ENCODE data around the gene AIPL1. TPM values are rescaled to one million over a fixed set of nuclear protein-coding genes. Genes with fewer than 3 reads are reported as not detected.

Gene AIPL1
- total RNA-seq, 1 donor from 2014 or later: not detected

GRCh38 chr17:6435968-6436367 lies 1.0 kb upstream of the AIPL1 start:
- H3K27me3 Mint-ChIP-seq (ENCODE audit: insufficient read depth): peaks cover 59% of the 10 kb centered on the region
- intact Hi-C loops (cut with micrococcal nuclease): loop anchor here (1.0 to 5.0 kb wide), 5 partner anchors 9 to 1189 kb away; no protein-coding TSS in a partner anchor
- no peaks in the 10 kb centered on the region for H3K4me1 Mint-ChIP-seq (ENCODE audit: low read depth)
- H3K36me3 Mint-ChIP-seq (ENCODE audit: low read depth): no peaks in the 10 kb centered on the region
- no peak overlapping the region for H3K4me3 Mint-ChIP-seq
- H3K27ac Mint-ChIP-seq: no peak overlapping the region
- peak; percentile 44 for DNase-seq (ENCODE audit: low spot score)
- H3K9me3 Mint-ChIP-seq: peaks cover 10% of the 10 kb centered on the region

- Mint-ChIP-seq H3K9me3 (peaks cover 20% of the 10 kb centered on the region), H3K27ac (no peak overlapping the region), H3K27me3 (ENCODE audit: insufficient read depth) (peaks cover 41% of the 10 kb centered on the region), H3K36me3 (ENCODE audit: low read depth) (peaks cover 3% of the 10 kb centered on the region), H3K4me3 (no peak overlapping the region), H3K4me1 (ENCODE audit: low read depth) (peaks cover 19% of the 10 kb centered on the region)
- DNase-seq (ENCODE audit: low spot score): no peak
- intact Hi-C loops (cut with micrococcal nuclease): no loop called here
Observed at GRCh38 chr17:6430769-6431168, 4.2 kb downstream of the AIPL1 start.

GRCh38 chr17:6429266-6429665 lies 5.7 kb downstream of the AIPL1 start:
- intact Hi-C loops (cut with micrococcal nuclease): no loop called here
- H3K4me3 Mint-ChIP-seq: no peak overlapping the region
- H3K9me3 Mint-ChIP-seq: peaks cover 20% of the 10 kb centered on the region
- peaks cover 50% of the 10 kb centered on the region for H3K27me3 Mint-ChIP-seq (ENCODE audit: insufficient read depth)
- no peak overlapping the region for H3K27ac Mint-ChIP-seq
- no peak for DNase-seq (ENCODE audit: low spot score)
- H3K4me1 Mint-ChIP-seq (ENCODE audit: low read depth): peaks cover 19% of the 10 kb centered on the region
- H3K36me3 Mint-ChIP-seq (ENCODE audit: low read depth): peaks cover 3% of the 10 kb centered on the region

GRCh38 chr17:6428207-6428965 lies 6.5 kb downstream of the AIPL1 start:
- Mint-ChIP-seq H3K27ac (no peak overlapping the region), H3K36me3 (ENCODE audit: low read depth) (peaks cover 3% of the 10 kb centered on the region), H3K9me3 (peaks cover 20% of the 10 kb centered on the region), H3K4me1 (ENCODE audit: low read depth) (peaks cover 19% of the 10 kb centered on the region), H3K27me3 (ENCODE audit: insufficient read depth) (peaks cover 50% of the 10 kb centered on the region), H3K4me3 (no peak overlapping the region)
- DNase-seq (ENCODE audit: low spot score): no peak
- intact Hi-C loops (cut with micrococcal nuclease): no loop called here

GRCh38 chr17:6427279-6427781 lies 7.6 kb downstream of the AIPL1 start:
- Mint-ChIP-seq H3K4me3 (peak overlapping the region; percentile 21), H3K36me3 (ENCODE audit: low read depth) (peaks cover 3% of the 10 kb centered on the region), H3K27ac (peak overlapping the region; percentile 73), H3K4me1 (ENCODE audit: low read depth) (peaks cover 19% of the 10 kb centered on the region), H3K9me3 (peaks cover 20% of the 10 kb centered on the region), H3K27me3 (ENCODE audit: insufficient read depth) (peaks cover 51% of the 10 kb centered on the region)
- intact Hi-C loops (cut with micrococcal nuclease): loop anchor here (1.0 kb wide), 3 partner anchors 9 to 840 kb away; partner anchors contain the start of gene PIMREG
- peak; percentile 74 for DNase-seq (ENCODE audit: low spot score)

GRCh38 chr17:6426356-6427101 lies 8.4 kb downstream of the AIPL1 start:
- no peak overlapping the region for H3K4me3 Mint-ChIP-seq
- peaks cover 19% of the 10 kb centered on the region for H3K4me1 Mint-ChIP-seq (ENCODE audit: low read depth)
- H3K36me3 Mint-ChIP-seq (ENCODE audit: low read depth): peaks cover 3% of the 10 kb centered on the region
- intact Hi-C loops (cut with micrococcal nuclease): loop anchor here (1.0 kb wide), 3 partner anchors 10 to 839 kb away; partner anchors contain the start of gene PIMREG
- DNase-seq (ENCODE audit: low spot score): no peak
- peaks cover 43% of the 10 kb centered on the region for H3K27me3 Mint-ChIP-seq (ENCODE audit: insufficient read depth)
- H3K27ac Mint-ChIP-seq: no peak overlapping the region
- H3K9me3 Mint-ChIP-seq: peaks cover 16% of the 10 kb centered on the region

GRCh38 chr17:6425407-6425806 lies 9.5 kb downstream of the AIPL1 start:
- Mint-ChIP-seq H3K36me3 (ENCODE audit: low read depth) (peaks cover 3% of the 10 kb centered on the region), H3K4me3 (no peak overlapping the region), H3K27ac (no peak overlapping the region), H3K27me3 (ENCODE audit: insufficient read depth) (peaks cover 50% of the 10 kb centered on the region), H3K4me1 (ENCODE audit: low read depth) (peaks cover 19% of the 10 kb centered on the region), H3K9me3 (peaks cover 5% of the 10 kb centered on the region)
- DNase-seq (ENCODE audit: low spot score): no peak
- intact Hi-C loops (cut with micrococcal nuclease): no loop called here

- intact Hi-C loops (cut with micrococcal nuclease): loop anchor here (5.0 kb wide), 1 partner anchor 717 kb away; no protein-coding TSS in a partner anchor
- Mint-ChIP-seq H3K4me3 (no peak overlapping the region), H3K27me3 (ENCODE audit: insufficient read depth) (peaks cover 50% of the 10 kb centered on the region), H3K9me3 (no peaks in the 10 kb centered on the region), H3K4me1 (ENCODE audit: low read depth) (peaks cover 19% of the 10 kb centered on the region), H3K27ac (no peak overlapping the region), H3K36me3 (ENCODE audit: low read depth) (no peaks in the 10 kb centered on the region)
- DNase-seq (ENCODE audit: low spot score): no peak
Observed at GRCh38 chr17:6423931-6424330, 11.0 kb downstream of the AIPL1 start.

- no peak overlapping the region for H3K4me3 Mint-ChIP-seq
- no peaks in the 10 kb centered on the region for H3K9me3 Mint-ChIP-seq
- H3K27me3 Mint-ChIP-seq (ENCODE audit: insufficient read depth): peaks cover 50% of the 10 kb centered on the region
- H3K36me3 Mint-ChIP-seq (ENCODE audit: low read depth): no peaks in the 10 kb centered on the region
- intact Hi-C loops (cut with micrococcal nuclease): loop anchor here (1.0 to 5.0 kb wide), 3 partner anchors 715 to 835 kb away; no protein-coding TSS in a partner anchor
- DNase-seq (ENCODE audit: low spot score): no peak
- no peak overlapping the region for H3K27ac Mint-ChIP-seq
- peaks cover 10% of the 10 kb centered on the region for H3K4me1 Mint-ChIP-seq (ENCODE audit: low read depth)
Observed at GRCh38 chr17:6422654-6423241, 12.2 kb downstream of the AIPL1 start.

- peak; percentile 48 for DNase-seq (ENCODE audit: low spot score)
- Mint-ChIP-seq H3K27ac (peak overlapping the region; percentile 34), H3K4me3 (no peak overlapping the region), H3K27me3 (ENCODE audit: insufficient read depth) (peaks cover 50% of the 10 kb centered on the region), H3K36me3 (ENCODE audit: low read depth) (no peaks in the 10 kb centered on the region), H3K4me1 (ENCODE audit: low read depth) (peaks cover 2% of the 10 kb centered on the region), H3K9me3 (no peaks in the 10 kb centered on the region)
- intact Hi-C loops (cut with micrococcal nuclease): loop anchor here (1.0 to 5.0 kb wide), 3 partner anchors 715 to 835 kb away; no protein-coding TSS in a partner anchor
Observed at GRCh38 chr17:6421700-6422604, 13.0 kb downstream of the AIPL1 start.

- no peak overlapping the region for H3K4me3 Mint-ChIP-seq
- DNase-seq (ENCODE audit: low spot score): no peak
- no peak overlapping the region for H3K27ac Mint-ChIP-seq
- peaks cover 41% of the 10 kb centered on the region for H3K27me3 Mint-ChIP-seq (ENCODE audit: insufficient read depth)
- no peaks in the 10 kb centered on the region for H3K9me3 Mint-ChIP-seq
- H3K4me1 Mint-ChIP-seq (ENCODE audit: low read depth): no peaks in the 10 kb centered on the region
- H3K36me3 Mint-ChIP-seq (ENCODE audit: low read depth): no peaks in the 10 kb centered on the region
- intact Hi-C loops (cut with micrococcal nuclease): loop anchor here (5.0 kb wide), 1 partner anchor 713 kb away; no protein-coding TSS in a partner anchor
Observed at GRCh38 chr17:6420173-6420641, 14.7 kb downstream of the AIPL1 start.

- no peak for DNase-seq (ENCODE audit: low spot score)
- intact Hi-C loops (cut with micrococcal nuclease): no loop called here
- Mint-ChIP-seq H3K27me3 (ENCODE audit: insufficient read depth) (peaks cover 23% of the 10 kb centered on the region), H3K9me3 (no peaks in the 10 kb centered on the region), H3K36me3 (ENCODE audit: low read depth) (no peaks in the 10 kb centered on the region), H3K27ac (no peak overlapping the region), H3K4me1 (ENCODE audit: low read depth) (no peaks in the 10 kb centered on the region), H3K4me3 (no peak overlapping the region)
Observed at GRCh38 chr17:6415616-6416015, 19.3 kb downstream of the AIPL1 start.

Measured in activated T-helper 1 cell treated with anti-CD3 and anti-CD28 coated beads, Interleukin-12 subunit alpha, Interleukin-12 subunit beta, Interleukin-2, Interleukin-4 antibody, amounts not matched to agents 30 ng/mL and 10 ng/mL and 1 ng/mL, durations not matched to agents 14 hours and 24 hours and 36 hours (primary cell).